Hepatic stellate cell (primary cell): ENCODE data around the gene GNAO1.

Source experiments
- DNase-seq: peaks from one replicate; pipeline ENCODE4 v3.0.0; 2011; ENCODE audit warnings: low spot score

Gene GNAO1

GRCh38 chr16:56336071-56336688, 144.9 kb downstream of the GNAO1 start:
- DNase-seq: no peak

GRCh38 chr16:56336711-56337110, 145.4 kb downstream of the GNAO1 start:
- DNase-seq: no peak

GRCh38 chr16:56337131-56337857, 146.0 kb downstream of the GNAO1 start:
- no peak for DNase-seq

- no peak for DNase-seq
Measured at GRCh38 chr16:56337858-56338325, 146.6 kb downstream of the GNAO1 start.

GRCh38 chr16:56338566-56339318, 147.5 kb downstream of the GNAO1 start:
- DNase-seq: no peak

- DNase-seq: no peak
Measured at GRCh38 chr16:56339431-56340195, 148.3 kb downstream of the GNAO1 start.

- no peak for DNase-seq
Measured at GRCh38 chr16:56340416-56340815, 149.1 kb downstream of the GNAO1 start.

GRCh38 chr16:56340864-56341365, 149.6 kb downstream of the GNAO1 start:
- DNase-seq: no peak

- no peak for DNase-seq
Measured at GRCh38 chr16:56341656-56342399, 150.5 kb downstream of the GNAO1 start.

- DNase-seq: no peak
Measured at GRCh38 chr16:56343661-56344517, 152.6 kb downstream of the GNAO1 start.

GRCh38 chr16:56344518-56345405, 153.5 kb downstream of the GNAO1 start:
- no peak for DNase-seq

- DNase-seq: no peak
Measured at GRCh38 chr16:56345406-56346050, 154.2 kb downstream of the GNAO1 start.

- no peak for DNase-seq
Measured at GRCh38 chr16:56346131-56346890, 155.0 kb downstream of the GNAO1 start.

- no peak for DNase-seq
Measured at GRCh38 chr16:56347166-56347565, 155.9 kb downstream of the GNAO1 start.

- no peak for DNase-seq
Measured at GRCh38 chr16:56347670-56348069, 156.4 kb downstream of the GNAO1 start.

GRCh38 chr16:56348168-56349085, 157.1 kb downstream of the GNAO1 start:
- no peak for DNase-seq

GRCh38 chr16:56349086-56349415, 157.8 kb downstream of the GNAO1 start:
- DNase-seq: no peak
